KG1 (cell line): Measurements from ENCODE around the gene RUNX1.
"Not testable (repeated sequence)": the region's sequence is repeated elsewhere in the genome, so short reads cannot be mapped to it uniquely, and the experiment has no call there.

Experiments
- DNase-seq: peaks from one replicate; lab custom pipeline; 2025; lab: John Stamatoyannopoulos, UW

Gene RUNX1

DNA sequence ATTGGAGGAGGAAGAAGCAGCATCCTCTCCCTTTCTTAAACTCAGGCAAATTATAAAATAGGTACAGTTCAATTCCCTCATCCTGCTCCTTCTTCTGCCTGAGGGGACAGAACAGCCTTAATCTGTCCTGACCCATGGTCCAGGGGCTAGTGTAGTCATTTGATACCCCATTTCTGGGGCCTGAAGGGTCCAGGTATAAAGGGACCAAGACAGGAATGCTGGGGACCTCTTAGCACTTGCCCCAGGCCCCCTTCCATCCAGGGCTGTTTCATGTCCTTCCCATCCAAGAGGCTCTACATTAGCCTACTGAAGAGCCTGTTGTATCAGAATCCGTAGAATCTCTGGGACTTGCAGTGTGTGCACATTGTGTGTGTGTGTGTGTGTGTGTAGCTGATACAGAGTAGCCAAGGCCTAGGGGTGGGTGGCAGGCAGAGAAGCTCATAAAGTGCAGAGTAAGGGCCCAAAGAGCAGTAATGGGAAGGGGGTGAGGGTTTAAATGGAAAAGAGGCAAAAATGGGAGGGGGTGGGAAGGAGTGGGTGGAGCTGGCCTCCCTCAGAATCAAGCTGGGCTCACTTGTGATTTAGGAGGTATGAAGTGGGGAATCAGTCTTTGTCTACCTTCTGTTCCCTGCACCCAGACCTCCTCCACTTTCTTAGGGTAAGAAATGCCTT is 32.4 kb downstream of the RUNX1 start:
- no peak for DNase-seq

DNA sequence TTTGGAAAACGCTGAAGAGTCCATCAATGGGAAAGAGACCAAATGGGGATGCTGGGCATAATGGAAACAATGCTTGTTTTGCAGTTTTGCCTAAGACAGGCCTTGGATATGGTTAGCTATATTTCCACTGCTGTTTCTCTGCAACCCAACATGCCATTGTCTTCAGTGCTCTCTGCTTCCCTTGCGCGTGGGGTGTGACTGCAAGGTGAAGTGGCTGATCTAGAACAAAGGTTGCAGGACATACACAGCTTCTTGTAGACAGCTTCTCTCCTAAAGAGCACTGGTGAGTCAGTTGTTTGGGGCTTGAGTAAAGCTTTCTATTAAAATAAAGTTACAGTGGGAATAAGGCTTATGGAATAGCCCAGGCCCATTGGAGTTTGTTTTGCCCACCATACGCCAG is 33.0 kb downstream of the RUNX1 start:
- DNase-seq, result no peak

DNA sequence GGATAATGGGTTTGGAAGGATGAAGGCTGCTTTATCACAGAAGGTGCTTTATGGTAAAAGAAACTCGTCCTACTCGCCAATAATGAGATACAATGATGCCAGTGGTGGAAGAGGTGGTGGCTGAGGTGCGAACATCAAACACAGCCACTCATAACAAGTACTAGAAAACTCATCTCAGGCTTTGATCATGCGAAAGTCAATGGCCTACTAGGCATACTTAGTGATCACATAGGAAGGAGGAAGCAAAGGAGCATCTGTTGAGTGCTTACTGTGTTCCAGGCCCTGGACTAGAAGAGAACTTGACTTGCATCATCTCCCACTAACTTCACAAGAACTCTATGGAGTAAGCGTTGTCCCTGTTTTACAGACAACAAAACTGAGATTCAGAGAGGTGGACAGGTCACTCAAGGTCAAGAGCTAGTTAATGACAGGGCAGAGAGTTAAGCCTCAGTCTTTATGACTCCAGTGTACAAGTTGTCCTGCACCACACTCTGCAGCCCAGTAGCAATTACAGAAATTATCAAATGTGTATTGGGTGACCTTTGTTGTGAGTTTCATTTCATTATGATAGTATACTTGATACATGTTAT is 33.6 kb downstream of the RUNX1 start:
- DNase-seq, result no peak

DNA sequence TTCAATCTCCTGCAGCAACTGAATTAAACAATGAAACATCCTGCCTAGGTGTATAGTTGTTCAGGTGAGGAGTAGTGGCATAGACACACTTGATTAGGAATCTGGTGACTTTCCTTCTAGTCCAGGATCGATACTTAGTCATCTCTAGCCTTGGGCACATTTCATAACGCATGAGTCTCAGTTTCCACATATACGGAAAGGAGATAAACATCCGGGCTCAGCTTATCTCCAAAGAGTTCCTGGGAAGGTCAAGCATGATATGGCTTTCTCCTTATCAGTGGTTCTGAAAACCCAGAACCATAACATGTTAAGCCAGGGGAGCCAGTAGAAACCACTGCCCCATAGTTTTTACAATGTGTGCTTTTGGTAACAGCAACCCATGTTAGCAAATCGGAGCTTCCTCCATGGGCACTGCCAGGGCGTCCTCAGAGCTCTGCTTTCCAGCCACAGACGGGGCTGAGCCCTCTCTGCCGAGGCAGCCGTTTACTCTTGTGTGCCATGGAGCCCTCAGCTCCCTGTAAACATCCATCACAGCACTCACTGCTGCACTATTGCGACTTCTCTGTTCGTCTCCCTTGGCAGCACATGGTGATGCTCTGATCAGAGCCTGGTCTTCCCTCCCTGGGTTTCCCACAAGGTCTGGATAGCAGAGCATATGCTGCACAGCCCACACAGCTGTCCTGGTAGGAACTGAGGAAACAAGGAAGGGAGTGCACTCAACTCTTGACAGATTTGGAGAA is 34.6 kb downstream of the RUNX1 start:
- no peak for DNase-seq

DNA sequence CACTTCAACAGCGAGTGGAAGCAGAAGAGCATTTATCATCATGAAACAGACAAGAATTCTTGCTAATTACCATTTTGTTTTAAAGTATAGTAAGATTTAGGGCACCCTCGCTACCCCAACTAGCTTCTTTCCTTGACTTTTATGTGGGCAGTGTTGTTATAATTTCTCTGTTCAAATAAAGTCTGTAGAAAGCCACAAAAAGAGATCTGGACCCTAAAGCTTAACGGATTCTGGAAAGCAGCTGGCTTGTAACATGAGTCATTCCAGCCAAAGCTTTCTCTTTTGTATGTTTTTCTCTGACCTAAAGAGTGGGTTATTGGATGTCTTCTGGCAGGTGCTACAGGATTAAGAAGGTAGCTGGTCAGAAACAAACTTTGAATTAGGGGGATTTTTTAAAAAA is 37.4 kb downstream of the RUNX1 start:
- DNase-seq, result no peak

DNA sequence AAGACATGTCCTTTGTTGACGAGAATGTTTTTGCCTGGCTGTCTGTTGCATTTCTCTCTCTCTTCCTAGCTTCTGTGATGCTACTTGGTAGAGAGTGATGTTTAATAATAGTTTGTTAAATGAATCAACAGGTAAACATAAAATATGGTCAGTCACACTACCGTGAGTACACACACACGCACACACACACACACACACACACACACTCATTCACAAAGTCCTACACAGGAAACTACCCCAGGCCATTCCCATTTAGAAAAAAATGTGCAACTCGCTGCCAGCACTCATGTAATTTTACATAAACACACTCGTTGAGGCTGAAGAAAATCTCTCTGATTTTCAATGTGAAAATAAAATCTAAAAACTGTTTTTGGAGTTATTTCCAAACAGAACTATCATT is 38.7 kb downstream of the RUNX1 start:
- DNase-seq, result no peak

DNA sequence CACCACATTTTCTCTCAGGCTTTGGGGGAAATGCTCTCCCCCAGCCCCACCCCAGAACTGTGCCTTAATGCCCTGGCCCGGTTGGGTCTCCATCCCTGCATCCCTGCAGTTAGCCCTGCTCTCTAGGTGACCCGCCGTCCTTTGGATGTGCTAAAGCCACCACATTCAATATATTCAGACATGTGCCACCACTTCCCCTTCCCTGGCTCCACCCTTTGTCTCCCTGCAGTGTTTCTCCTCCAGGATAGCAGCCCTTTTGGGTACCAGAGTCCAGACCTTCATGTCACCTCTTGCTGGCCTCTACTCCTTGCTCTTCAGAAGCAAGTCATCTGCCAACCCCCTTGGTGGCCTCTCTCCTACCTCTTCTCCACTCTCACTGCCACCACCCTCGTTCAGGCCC is 41.8 kb downstream of the RUNX1 start:
- no peak for DNase-seq

DNA sequence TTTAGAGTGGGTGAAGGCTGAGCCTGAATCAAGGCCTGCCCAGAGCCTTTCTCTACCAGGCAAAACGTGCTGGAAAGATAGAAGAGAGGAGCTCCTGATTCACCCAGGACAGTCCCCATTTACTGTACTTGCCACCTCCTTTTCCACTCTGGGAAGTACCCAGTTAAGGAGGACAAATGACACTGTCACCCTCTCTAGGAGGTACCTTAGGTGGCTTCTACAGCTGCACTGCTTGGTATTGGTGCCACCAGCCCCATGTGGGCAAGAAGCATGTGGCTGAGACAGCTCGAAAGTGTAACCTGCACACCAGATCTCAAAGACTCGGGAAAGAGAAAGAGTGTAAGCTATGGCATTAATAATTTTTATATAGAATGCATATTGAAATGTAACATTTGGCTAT is 42.3 kb downstream of the RUNX1 start:
- no peak for DNase-seq

DNA sequence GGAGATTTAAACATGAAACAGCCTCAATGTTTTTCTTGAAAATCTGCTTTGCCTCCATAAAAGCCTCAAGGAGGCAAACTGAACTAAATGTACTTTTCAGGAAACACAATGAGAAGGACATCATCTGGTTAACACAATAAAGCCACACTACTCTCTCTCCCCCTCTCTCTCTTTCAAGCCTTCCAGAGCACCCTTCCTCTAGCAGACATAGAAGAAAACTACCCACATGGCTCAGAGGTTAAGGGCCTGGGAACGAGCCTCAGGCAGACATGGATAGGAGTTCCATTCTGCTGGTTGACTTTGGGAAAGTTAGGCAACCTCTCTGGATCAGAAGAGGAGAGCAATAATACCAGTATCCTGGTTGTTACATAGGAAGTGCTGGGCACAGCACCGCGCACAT is 42.9 kb downstream of the RUNX1 start:
- no peak for DNase-seq

DNA sequence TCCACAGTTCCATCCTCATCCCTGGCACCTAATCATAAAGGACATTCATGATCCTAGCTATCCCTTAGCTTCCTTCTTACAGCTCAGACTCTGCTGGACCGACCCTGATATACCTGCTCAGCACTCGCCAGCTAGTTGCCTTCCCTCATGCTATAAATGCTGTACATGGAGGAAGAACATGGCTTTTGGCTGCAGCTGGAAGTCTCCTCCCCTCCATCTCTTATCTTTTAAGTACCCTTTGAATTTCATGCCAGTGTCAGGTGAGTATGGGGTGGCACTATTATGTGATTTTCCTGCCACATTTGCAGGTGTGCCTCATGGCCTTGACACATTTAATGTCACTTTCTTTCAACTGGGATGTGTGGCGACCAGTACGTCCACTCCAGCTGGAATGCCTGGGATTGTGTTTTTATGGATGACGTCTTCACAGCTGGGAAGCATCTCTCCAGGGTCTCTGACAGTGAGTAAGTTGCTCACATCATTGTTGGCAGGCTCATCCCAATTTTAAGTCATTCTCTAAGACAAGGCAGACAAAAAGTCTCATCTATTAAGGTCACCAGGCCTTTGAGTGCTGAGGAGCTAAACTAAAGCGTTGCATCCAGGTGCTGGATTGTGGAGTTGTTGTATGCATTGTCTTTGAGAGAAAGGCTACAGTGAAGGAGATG is 43.4 kb downstream of the RUNX1 start:
- no peak for DNase-seq

DNA sequence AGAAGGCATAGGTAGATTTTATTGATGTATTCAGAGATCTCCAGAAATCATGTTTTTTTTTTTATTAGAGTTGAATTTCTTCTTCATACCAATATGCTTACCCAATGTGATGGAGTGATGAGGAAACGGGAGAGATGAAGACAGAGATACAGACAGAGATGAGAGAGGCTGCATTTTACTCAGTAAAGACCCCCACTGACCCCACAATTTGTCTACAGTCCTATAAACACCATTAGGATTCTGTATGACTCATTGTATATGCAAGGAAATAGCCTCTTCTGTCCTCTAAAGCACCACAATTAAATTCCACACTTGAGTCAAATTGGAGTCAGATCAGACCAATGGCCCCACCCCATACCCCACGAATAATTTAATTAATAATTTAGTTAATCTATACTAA is 44.0 kb downstream of the RUNX1 start:
- no peak for DNase-seq

DNA sequence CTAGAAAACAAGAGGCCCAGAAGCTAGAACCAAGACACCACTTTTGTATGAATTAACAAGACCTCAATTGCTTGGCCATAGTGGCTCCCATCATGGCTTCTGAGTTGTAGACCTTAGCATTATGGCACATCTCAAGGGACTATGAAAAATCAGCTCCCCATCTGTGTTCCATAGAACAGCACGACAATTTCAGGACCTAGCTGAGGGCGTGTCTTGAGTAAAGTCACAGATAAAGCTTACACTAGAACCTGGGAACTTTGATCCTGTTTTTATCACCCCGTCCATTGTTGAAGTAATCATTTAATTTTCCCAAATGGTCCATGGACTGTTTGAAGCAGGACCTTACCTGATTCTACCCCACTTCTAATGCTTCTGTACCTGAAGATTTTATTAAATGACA is 44.8 kb downstream of the RUNX1 start:
- DNase-seq, result no peak

DNA sequence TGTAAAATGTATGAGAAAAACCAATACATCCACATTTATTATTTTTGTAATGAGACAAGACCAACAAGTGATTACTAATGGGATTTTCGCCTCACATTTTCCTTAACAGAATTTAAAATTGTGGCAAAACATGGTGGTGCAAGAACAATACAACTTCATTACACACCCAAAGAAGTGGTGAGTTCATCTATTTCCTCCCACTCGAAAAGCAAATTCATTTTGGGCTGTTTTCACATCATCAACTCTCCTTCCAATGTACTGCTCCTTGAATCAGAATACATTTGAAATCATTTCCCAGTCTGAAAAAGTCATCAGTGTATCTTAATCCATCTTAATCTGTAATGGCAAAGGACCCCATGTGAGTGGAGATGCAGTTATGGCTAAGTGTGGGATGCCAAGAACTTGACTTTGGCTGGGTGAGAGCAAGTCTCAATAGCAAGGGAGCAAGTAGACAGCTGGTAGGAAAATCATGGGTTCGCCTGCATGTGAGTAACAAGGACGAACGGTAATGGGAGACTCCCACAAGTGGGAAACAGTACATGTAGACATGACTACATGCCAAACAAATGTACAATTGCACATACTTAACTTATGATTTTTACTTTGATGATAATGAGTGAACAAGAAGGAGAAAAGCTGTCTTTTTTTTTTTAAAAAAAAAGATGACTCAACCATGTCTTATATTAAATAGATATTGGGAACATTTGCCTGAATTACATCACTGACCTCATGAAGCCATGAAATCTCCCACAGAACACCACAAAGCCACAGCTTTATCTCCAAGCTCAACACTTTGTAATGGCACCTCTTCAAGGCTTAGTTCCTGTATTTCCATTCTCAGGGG is 46.0 kb downstream of the RUNX1 start:
- DNase-seq, result no peak

DNA sequence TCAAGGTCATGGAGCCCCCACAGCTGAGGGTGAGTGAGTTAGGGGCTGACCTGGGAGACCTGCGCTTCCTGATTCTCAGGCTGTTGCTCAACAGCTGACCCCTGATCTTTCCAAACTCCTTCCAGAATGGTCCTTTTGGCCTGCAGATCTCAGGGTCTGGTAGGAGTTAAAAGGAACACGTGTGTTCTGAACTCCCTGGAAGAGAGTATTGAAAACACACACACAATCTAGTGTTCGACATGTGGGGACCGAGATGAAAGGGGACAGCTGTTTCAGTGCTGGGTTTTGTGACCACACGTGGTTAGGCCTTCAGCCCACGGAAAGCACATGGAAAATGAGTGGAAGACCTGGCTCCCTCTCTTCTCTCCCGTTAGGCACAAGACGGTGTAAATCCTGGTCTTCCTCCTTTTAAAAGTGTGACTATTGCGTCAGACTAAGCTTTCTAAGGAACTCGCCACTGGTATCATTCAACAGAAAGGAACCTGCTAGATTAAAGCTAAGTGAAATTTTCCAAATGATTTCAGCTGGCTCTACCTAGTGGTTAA is 49.6 kb downstream of the RUNX1 start:
- no peak for DNase-seq

DNA sequence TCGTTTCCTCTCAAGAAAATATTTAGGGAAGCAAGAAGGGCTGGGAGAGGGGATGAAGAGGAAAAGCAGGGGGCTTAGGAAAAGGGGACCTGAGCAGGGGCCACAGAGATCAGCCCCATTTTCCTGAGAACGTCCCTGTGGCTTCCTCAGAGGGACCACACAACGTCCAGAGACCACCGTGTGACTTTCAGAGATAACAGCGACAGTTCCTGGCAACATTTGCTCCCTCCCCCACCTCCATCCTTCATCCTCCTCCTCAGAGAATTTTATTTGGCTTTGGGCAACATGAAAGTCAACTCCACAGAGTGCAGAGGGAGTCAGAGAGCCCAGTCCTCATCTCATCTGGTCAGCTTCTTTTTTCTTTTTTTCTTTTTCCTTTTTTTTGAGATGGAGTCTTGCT is 50.9 kb downstream of the RUNX1 start:
- DNase-seq, result no peak

DNA sequence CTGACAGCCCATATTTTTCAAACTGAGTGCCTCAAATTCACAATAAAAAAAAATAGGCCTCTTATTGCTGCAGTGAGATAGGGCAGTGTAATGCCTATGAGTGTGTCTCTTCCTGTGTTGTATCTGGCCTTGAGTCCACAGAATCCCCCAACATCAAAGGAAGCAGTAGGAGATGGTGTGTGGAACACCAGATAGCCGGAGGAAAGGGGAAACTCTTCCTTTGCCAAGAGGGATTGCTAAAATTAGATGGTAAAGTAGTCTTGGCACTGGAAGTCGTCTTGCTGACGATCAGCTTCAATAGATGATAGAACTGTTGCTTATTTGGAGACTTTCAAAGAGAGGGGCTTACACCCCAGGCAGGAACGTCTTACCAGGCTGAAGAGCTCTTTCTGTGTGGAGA is 51.8 kb downstream of the RUNX1 start:
- DNase-seq, result no peak

DNA sequence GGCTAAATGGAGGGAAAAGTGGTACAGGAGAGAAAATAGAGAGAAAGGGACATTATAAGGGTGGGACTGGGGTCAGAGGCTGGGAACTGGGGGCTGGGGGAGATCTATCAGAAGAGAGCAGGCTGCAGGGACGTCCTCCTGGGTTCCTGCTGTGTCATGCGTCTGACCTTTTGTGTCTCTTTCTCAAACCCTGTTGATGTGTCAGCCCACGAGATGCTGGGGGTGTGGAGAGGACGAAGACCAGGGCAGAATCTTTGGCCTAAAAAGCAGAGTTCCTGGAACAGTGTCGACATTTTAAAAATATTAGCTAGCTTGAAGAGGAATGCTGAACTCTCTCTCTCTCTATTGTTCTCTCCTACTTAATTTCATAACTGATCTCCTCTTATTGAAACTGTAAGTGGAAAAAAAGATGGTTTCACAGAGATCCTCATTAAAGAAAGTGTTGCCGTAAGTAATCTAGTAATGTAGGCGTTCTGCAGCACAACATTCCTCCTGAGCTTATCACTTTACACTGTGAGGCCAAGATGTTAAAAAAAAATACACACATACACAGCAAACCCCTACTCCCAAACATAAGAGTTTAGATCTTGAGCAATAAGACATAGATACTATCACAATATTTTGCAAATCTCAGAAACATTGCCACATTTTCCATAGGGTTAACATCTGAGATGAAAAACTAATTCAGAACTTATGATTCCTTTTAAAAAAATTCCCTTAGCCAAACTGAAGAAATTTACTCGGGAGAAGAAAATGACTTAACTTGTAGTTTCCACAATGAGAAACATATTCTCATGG is 52.6 kb downstream of the RUNX1 start:
- no peak for DNase-seq

DNA sequence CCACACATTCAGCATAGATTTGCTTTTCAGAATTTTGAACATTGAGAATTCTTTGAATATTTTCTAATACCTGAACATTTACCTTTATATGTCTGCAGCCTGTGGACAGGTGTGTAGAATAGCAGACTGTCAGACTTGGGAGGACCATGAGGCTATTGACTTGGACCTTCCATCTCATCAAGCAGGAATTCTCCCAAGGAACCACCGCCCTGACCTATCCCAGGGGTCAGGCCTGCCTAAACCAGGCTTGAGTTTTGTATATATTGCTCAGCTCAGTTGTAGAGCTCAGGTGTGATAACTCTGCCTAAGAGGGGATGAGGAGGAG is 53.2 kb downstream of the RUNX1 start:
- DNase-seq, result no peak

DNA sequence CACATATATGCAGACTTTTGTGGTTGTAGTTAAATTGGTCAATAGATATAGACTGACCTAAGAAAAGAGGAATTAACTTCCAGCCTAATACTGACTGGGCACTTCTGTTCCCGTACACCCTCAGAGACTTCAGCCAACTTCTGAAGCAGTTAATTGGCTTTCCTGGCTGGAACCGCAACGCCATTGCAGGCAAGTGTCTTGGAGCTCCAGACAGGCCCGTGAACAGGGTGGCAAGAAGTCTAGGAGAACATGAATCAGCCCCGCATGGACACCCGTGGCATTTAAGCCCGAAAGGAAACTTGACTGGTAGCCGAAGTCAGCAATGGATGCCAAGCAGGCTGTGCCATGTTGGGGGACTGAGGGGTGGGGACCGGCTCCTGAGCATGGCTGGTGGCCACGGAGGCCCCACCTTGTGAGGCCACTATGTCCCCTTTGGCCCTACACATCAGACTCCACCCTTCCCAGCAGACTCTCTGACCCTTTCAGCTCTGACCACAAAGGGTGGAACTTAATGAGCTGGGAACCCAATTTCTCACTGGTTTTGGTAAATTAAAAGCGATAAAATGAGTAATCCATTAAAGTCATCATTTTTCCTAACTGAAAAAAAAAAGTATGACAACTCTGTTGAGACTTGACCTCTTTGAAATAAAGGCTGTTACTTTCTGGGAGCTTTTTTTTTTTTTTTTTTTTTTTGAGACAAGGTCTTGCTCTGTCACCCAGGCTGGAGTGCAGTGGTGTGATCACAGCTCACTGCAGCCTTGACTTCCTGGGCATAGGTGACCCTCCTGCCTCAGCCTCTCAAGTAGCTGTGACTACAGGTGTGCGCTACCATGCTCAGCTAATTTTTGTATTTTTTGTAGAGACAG is 54.1 kb downstream of the RUNX1 start:
- DNase-seq, result no peak

DNA sequence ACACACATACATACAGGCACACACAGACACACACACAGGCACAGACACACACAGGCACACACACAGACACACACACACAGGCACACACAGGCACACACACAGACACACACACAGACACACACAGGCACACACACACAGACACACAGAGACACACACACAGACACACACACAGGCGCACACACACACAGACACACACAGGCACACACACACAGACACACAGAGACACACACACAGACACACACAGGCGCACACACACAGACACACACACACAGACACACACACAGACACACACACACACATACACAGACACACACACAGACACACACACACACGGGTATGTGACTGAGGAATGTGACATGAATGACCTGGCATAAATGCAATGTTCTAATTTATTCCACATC is 55.6 kb downstream of the RUNX1 start:
- not testable (repeated sequence) for DNase-seq
